KMS-11 (cell line): Measurements from ENCODE around the gene MAGI2.

ENCODE experiments used
- H2AFZ ChIP-seq: fragments of 200-600 bp; sonication (generic); 2 replicates; pipeline ENCODE4 v1.6.1; 2016; ENCODE audit warnings: antibody characterized with exemption, mixed run types, low read depth
- H3K27ac ChIP-seq: fragments of 200-600 bp; sonication (generic); 2 replicates; pipeline ENCODE4 v1.6.1; 2016; ENCODE audit warnings: mild to moderate bottlenecking, mixed run types
- H3K27me3 ChIP-seq: fragments of 200-600 bp; sonication (generic); 2 replicates; pipeline ENCODE4 v1.6.1; 2017; ENCODE audit warnings: mild to moderate bottlenecking, low read depth, mixed run types, moderate library complexity; ENCODE audit not compliant: insufficient read depth
- H3K36me3 ChIP-seq: fragments of 200-600 bp; sonication (generic); 2 replicates; pipeline ENCODE4 v1.6.1; 2017; ENCODE audit warnings: mild to moderate bottlenecking, mixed run types; ENCODE audit not compliant: insufficient read depth
- H3K4me1 ChIP-seq: fragments of 200-600 bp; sonication (generic); 2 replicates; pipeline ENCODE4 v1.6.1; 2016; ENCODE audit warnings: mild to moderate bottlenecking, low read depth, mixed run types; ENCODE audit not compliant: poor library complexity, severe bottlenecking
- H3K4me2 ChIP-seq: fragments of 200-600 bp; sonication (generic); 2 replicates; pipeline ENCODE4 v1.7.0; 2016; ENCODE audit warnings: mild to moderate bottlenecking, mixed run types
- H3K4me3 ChIP-seq: fragments of 200-600 bp; sonication (generic); IDR thresholded peaks from 2 replicates; pipeline ENCODE4 v1.6.1; 2017; ENCODE audit warnings: low read depth, low read length, mixed read lengths; ENCODE audit not compliant: insufficient read depth
- H3K79me2 ChIP-seq: fragments of 200-600 bp; sonication (generic); 2 replicates; pipeline ENCODE4 v1.6.1; 2016; ENCODE audit warnings: low read depth, mixed run types; ENCODE audit not compliant: insufficient read depth
- H3K9ac ChIP-seq: fragments of 200-600 bp; sonication (generic); 2 replicates; pipeline ENCODE4 v1.6.1; 2016; ENCODE audit warnings: mild to moderate bottlenecking, mixed run types
- H4K20me1 ChIP-seq: fragments of 200-600 bp; sonication (generic); 2 replicates; pipeline ENCODE4 v1.6.1; 2016; ENCODE audit warnings: mild to moderate bottlenecking, mixed run types; ENCODE audit not compliant: insufficient read depth
- CTCF ChIP-seq: fragments of 200-600 bp; sonication (generic); conservative IDR thresholded peaks from 2 replicates; pipeline ENCODE4 v1.6.1; 2017; ENCODE audit warnings: low read depth, mild to moderate bottlenecking, antibody characterized with exemption, low read length, moderate library complexity, mixed read lengths

The MAGI2 gene

GRCh38 chr7:79008786-79009185 is 444.7 kb downstream of the MAGI2 start:
- Histone ChIP-seq H3K27me3 (no peaks in the 10 kb centered on the region), H3K36me3 (no peaks in the 10 kb centered on the region), H2AFZ (no peak overlapping the region), H3K4me1 (no peaks in the 10 kb centered on the region), H4K20me1 (no peaks in the 10 kb centered on the region), H3K4me3 (no peak overlapping the region), H3K4me2 (no peak overlapping the region), H3K9ac (no peak overlapping the region), H3K27ac (no peak overlapping the region), H3K79me2 (no peaks in the 10 kb centered on the region)
- TF ChIP-seq CTCF, result no peak

GRCh38 chr7:78996013-78996412 is 457.5 kb downstream of the MAGI2 start:
- Histone ChIP-seq H2AFZ (no peak overlapping the region), H3K9ac (no peak overlapping the region), H3K27me3 (no peaks in the 10 kb centered on the region), H4K20me1 (no peaks in the 10 kb centered on the region), H3K36me3 (no peaks in the 10 kb centered on the region), H3K79me2 (no peaks in the 10 kb centered on the region), H3K4me2 (no peak overlapping the region), H3K4me3 (no peak overlapping the region), H3K4me1 (no peaks in the 10 kb centered on the region), H3K27ac (no peak overlapping the region)
- no peak for TF ChIP-seq CTCF

GRCh38 chr7:78993341-78993740 is 460.1 kb downstream of the MAGI2 start:
- no peaks in the 10 kb centered on the region for H3K4me1 ChIP-seq
- no peaks in the 10 kb centered on the region for H3K79me2 ChIP-seq
- H3K36me3 ChIP-seq, result no peaks in the 10 kb centered on the region
- no peak overlapping the region for H3K4me3 ChIP-seq
- no peak overlapping the region for H3K9ac ChIP-seq
- TF ChIP-seq CTCF, result no peak
- no peaks in the 10 kb centered on the region for H4K20me1 ChIP-seq
- H2AFZ ChIP-seq, result no peak overlapping the region
- H3K4me2 ChIP-seq, result no peak overlapping the region
- H3K27me3 ChIP-seq, result no peaks in the 10 kb centered on the region
- no peak overlapping the region for H3K27ac ChIP-seq

- no peak overlapping the region for H3K27ac ChIP-seq
- no peak for TF ChIP-seq CTCF
- H3K9ac ChIP-seq, result no peak overlapping the region
- H3K4me2 ChIP-seq, result no peak overlapping the region
- no peaks in the 10 kb centered on the region for H3K79me2 ChIP-seq
- no peaks in the 10 kb centered on the region for H4K20me1 ChIP-seq
- no peaks in the 10 kb centered on the region for H3K4me1 ChIP-seq
- H2AFZ ChIP-seq, result no peak overlapping the region
- H3K27me3 ChIP-seq, result no peaks in the 10 kb centered on the region
- H3K4me3 ChIP-seq, result no peak overlapping the region
- H3K36me3 ChIP-seq, result no peaks in the 10 kb centered on the region
Measured at GRCh38 chr7:78985509-78985908, 468.0 kb downstream of the MAGI2 start.

GRCh38 chr7:78983483-78983882 is 470.0 kb downstream of the MAGI2 start:
- Histone ChIP-seq H3K9ac (no peak overlapping the region), H3K79me2 (no peaks in the 10 kb centered on the region), H3K4me2 (no peak overlapping the region), H3K36me3 (no peaks in the 10 kb centered on the region), H3K27ac (no peak overlapping the region), H3K4me1 (no peaks in the 10 kb centered on the region), H4K20me1 (no peaks in the 10 kb centered on the region), H2AFZ (no peak overlapping the region), H3K27me3 (no peaks in the 10 kb centered on the region), H3K4me3 (no peak overlapping the region)
- no peak for TF ChIP-seq CTCF
